Measurements from ENCODE around the gene GDF10.

DNA sequence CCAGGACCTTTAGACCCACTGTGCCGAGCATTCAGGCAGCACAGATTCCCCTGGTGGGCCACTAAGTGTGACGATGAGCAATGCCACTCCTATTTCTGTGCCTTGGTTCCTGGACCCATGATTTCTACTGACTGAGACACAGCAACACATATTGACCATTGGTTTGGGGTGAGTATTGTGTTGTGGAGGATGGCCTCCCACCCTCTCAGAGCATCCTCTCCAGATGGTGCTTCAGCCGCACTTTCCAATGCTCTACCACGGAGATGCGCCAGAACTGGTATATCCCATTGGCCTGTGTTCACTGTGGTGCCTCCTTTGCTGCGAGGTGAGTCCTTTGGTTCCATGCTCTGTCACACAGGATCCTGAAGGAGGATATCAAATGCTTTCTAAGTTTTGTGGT, 10.1 kb upstream of the GDF10 start:
- TF ChIP-seq, protein P1, sequence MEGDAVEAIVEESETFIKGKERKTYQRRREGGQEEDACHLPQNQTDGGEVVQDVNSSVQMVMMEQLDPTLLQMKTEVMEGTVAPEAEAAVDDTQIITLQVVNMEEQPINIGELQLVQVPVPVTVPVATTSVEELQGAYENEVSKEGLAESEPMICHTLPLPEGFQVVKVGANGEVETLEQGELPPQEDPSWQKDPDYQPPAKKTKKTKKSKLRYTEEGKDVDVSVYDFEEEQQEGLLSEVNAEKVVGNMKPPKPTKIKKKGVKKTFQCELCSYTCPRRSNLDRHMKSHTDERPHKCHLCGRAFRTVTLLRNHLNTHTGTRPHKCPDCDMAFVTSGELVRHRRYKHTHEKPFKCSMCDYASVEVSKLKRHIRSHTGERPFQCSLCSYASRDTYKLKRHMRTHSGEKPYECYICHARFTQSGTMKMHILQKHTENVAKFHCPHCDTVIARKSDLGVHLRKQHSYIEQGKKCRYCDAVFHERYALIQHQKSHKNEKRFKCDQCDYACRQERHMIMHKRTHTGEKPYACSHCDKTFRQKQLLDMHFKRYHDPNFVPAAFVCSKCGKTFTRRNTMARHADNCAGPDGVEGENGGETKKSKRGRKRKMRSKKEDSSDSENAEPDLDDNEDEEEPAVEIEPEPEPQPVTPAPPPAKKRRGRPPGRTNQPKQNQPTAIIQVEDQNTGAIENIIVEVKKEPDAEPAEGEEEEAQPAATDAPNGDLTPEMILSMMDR (IDR thresholded peaks at IDR 0.05; ENCODE audit: borderline replicate concordance, extremely low read depth, low read length, poor library complexity, severe bottlenecking), result no peak
- TF ChIP-seq EZH2 (IDR thresholded peaks at IDR 0.05; ENCODE audit: borderline replicate concordance, low read depth, low read length, severe bottlenecking), result no peak

All from DND-41 (cell line).